GM18907 (cell line): ENCODE results near the gene POU2AF1.

Source experiments
- ATAC-seq: cut with Tn5 transposase; IDR thresholded peaks from one replicate; pipeline ENCODE4 v1.9.1; 2021; ENCODE audit warnings: mild to moderate bottlenecking, moderate library complexity; ENCODE audit not compliant: unreplicated experiment

The POU2AF1 gene

GRCh38 chr11:111378861-111379601, at the start of gene POU2AF1:
POU2AF1 (minus strand) TSS chr11:111379275; CDS start chr11:111379177, 98 bp downstream.
- ATAC-seq: peak; percentile 65

GRCh38 chr11:111428113-111428876, 49.2 kb upstream of the POU2AF1 start:
- ATAC-seq: no peak

- ATAC-seq: no peak
These were observed 48.4 kb upstream of the POU2AF1 start for GRCh38 chr11:111427471-111427912.

GRCh38 chr11:111426617-111427016, 47.5 kb upstream of the POU2AF1 start:
- ATAC-seq: no peak

- peak; percentile 6 for ATAC-seq
These were observed 44.2 kb upstream of the POU2AF1 start for GRCh38 chr11:111423250-111423615.

GRCh38 chr11:111422494-111423249, 43.6 kb upstream of the POU2AF1 start:
- ATAC-seq: peak; percentile 69

- ATAC-seq: no peak
These were observed 42.2 kb upstream of the POU2AF1 start for GRCh38 chr11:111421251-111421650.

GRCh38 chr11:111419641-111420327, 40.7 kb upstream of the POU2AF1 start:
- no peak for ATAC-seq

GRCh38 chr11:111419181-111419580, 40.1 kb upstream of the POU2AF1 start:
- no peak for ATAC-seq

- ATAC-seq: no peak
These were observed 39.3 kb upstream of the POU2AF1 start for GRCh38 chr11:111418436-111418787.

- ATAC-seq: peak; percentile 39
These were observed 38.8 kb upstream of the POU2AF1 start for GRCh38 chr11:111417766-111418435.

GRCh38 chr11:111417011-111417765, 38.1 kb upstream of the POU2AF1 start:
- peak; percentile 67 for ATAC-seq

- peak; percentile 10 for ATAC-seq
These were observed 37.3 kb upstream of the POU2AF1 start for GRCh38 chr11:111416231-111416960.

GRCh38 chr11:111414936-111415335, 35.9 kb upstream of the POU2AF1 start:
- no peak for ATAC-seq

GRCh38 chr11:111414267-111414931, 35.3 kb upstream of the POU2AF1 start:
- peak; percentile 25 for ATAC-seq

- ATAC-seq: no peak
These were observed 34.8 kb upstream of the POU2AF1 start for GRCh38 chr11:111413849-111414248.

- ATAC-seq: no peak
These were observed 33.2 kb upstream of the POU2AF1 start for GRCh38 chr11:111412293-111412692.

GRCh38 chr11:111411456-111411855, 32.4 kb upstream of the POU2AF1 start:
- no peak for ATAC-seq
